Measurements from ENCODE around the gene NFKBIL1.

NFKBIL1 gene

GRCh38 chr6:31573239-31574105 lies 26.1 kb downstream of the NFKBIL1 start:
- Histone ChIP-seq H3K36me3 (ENCODE audit: low read depth) (no peaks in the 10 kb centered on the region), H3K9me3 (ENCODE audit: severe bottlenecking) (no peaks in the 10 kb centered on the region), H3K4me3 (ENCODE audit: severe bottlenecking) (no peak overlapping the region), H3K27ac (ENCODE audit: poor library complexity, severe bottlenecking) (no peak overlapping the region), H3K4me1 (ENCODE audit: insufficient read depth, poor library complexity, severe bottlenecking) (peaks cover 6% of the 10 kb centered on the region), H3K27me3 (ENCODE audit: insufficient read depth, poor library complexity, severe bottlenecking) (no peaks in the 10 kb centered on the region)
- no peak for TF ChIP-seq CTCF (IDR thresholded peaks at IDR 0.05; ENCODE audit: poor library complexity, severe bottlenecking)
- no peak for DNase-seq (ENCODE audit: low spot score)
- no peak for ATAC-seq (ENCODE audit: low read depth)

- Histone ChIP-seq H3K4me1 (ENCODE audit: insufficient read depth, poor library complexity, severe bottlenecking) (peaks cover 12% of the 10 kb centered on the region), H3K27me3 (ENCODE audit: insufficient read depth, poor library complexity, severe bottlenecking) (no peaks in the 10 kb centered on the region), H3K4me3 (ENCODE audit: severe bottlenecking) (no peak overlapping the region), H3K36me3 (ENCODE audit: low read depth) (no peaks in the 10 kb centered on the region), H3K27ac (ENCODE audit: poor library complexity, severe bottlenecking) (no peak overlapping the region), H3K9me3 (ENCODE audit: severe bottlenecking) (no peaks in the 10 kb centered on the region)
- ATAC-seq (ENCODE audit: low read depth), result no peak
- TF ChIP-seq CTCF (IDR thresholded peaks at IDR 0.05; ENCODE audit: poor library complexity, severe bottlenecking), result no peak
- DNase-seq (ENCODE audit: low spot score), result no peak
Measured at GRCh38 chr6:31574106-31575061, 27.0 kb downstream of the NFKBIL1 start.

GRCh38 chr6:31575335-31575901 lies 28.0 kb downstream of the NFKBIL1 start, which contains the start of gene TNF:
Gene TNF (plus strand): TSS chr6:31575565. CDS start chr6:31575742, 177 bp downstream.
- Histone ChIP-seq H3K4me1 (ENCODE audit: insufficient read depth, poor library complexity, severe bottlenecking) (peaks cover 12% of the 10 kb centered on the region), H3K27me3 (ENCODE audit: insufficient read depth, poor library complexity, severe bottlenecking) (no peaks in the 10 kb centered on the region), H3K9me3 (ENCODE audit: severe bottlenecking) (no peaks in the 10 kb centered on the region), H3K36me3 (ENCODE audit: low read depth) (no peaks in the 10 kb centered on the region), H3K27ac (ENCODE audit: poor library complexity, severe bottlenecking) (no peak within 1 kb of the TSS), H3K4me3 (ENCODE audit: severe bottlenecking) (no peak within 1 kb of the TSS)
- no peak for DNase-seq (ENCODE audit: low spot score)
- TF ChIP-seq CTCF (IDR thresholded peaks at IDR 0.05; ENCODE audit: poor library complexity, severe bottlenecking), result no peak
- ATAC-seq (ENCODE audit: low read depth), result no peak

GRCh38 chr6:31575952-31576685 lies 28.7 kb downstream of the NFKBIL1 start:
- H3K4me1 ChIP-seq (ENCODE audit: insufficient read depth, poor library complexity, severe bottlenecking), result peaks cover 12% of the 10 kb centered on the region
- H3K4me3 ChIP-seq (ENCODE audit: severe bottlenecking), result no peak overlapping the region
- ATAC-seq (ENCODE audit: low read depth) (no peak), DNase-seq (ENCODE audit: low spot score) (no peak)
- no peak for TF ChIP-seq CTCF (IDR thresholded peaks at IDR 0.05; ENCODE audit: poor library complexity, severe bottlenecking)
- no peak overlapping the region for H3K27ac ChIP-seq (ENCODE audit: poor library complexity, severe bottlenecking)
- H3K9me3 ChIP-seq (ENCODE audit: severe bottlenecking), result no peaks in the 10 kb centered on the region
- H3K36me3 ChIP-seq (ENCODE audit: low read depth), result no peaks in the 10 kb centered on the region
- no peaks in the 10 kb centered on the region for H3K27me3 ChIP-seq (ENCODE audit: insufficient read depth, poor library complexity, severe bottlenecking)
